Stimulated activated CD4-positive, alpha-beta T cell treated with anti-CD3 and anti-CD28 coated beads, Interleukin-15, amount 100 ng/mL, for 1 hour (primary cell): ENCODE measurements around the gene DPM3.

ENCODE experiments used
- DNase-seq, 2 donors: peaks; one replicate each; pipeline ENCODE4 v3.0.0-alpha.2; 2020; ENCODE audit warnings: low read depth in 1 of 2, low spot score in 1 of 2

DPM3 gene

DNA sequence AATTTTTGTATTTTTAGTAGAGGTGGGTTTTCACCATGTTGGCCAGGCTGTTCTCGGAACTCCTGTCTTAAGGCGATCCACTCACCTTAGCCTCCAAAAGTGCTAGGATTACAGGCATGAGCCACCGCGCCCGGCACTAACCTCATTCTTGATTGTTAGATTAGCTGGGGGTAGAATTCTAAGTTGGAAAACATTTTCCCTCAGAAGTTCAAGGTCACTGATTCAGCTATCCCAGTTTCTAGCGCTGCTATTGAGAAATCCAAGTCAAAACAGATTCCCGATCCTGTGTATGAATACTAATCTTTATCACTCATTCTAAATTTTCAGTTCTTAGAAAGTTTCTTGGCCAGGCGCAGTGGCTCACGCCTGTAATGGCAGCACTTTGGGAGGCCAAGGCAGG, 37.0 kb downstream of the DPM3 start:
- no peak for DNase-seq

DNA sequence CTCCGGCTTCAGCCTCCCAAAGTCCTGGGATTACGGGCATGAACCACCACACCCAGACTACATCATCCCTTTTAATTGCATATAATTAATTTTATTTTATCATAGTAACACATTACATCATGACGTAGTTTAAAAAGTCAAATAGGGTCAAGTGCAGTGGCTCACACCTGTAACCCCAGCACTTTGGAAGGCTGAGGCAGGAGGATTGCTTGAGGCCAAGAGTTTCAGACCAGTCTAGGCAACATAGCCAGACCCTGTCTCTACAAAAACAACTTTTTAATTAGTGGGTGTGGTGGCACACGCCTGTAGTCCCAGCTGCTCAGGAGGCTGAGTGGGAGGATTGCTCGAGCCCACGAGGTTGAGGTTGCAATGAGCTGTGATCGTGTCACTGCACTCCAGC, 41.0 kb downstream of the DPM3 start:
- no peak for DNase-seq

DNA sequence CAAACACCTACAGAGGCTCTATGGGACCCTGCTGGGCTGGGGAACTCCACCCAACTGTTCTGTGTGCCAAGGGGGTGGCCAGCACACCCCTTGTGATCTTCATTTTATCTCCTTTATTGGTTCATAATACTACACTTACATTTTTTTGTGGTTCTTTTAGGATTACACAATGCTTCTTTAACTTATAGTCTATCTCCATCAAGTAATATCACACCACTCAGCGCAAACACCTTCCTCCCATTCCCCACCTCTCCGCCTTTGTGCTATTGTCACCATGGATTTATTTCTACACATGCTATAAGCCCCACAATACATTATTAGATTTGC, 45.7 kb downstream of the DPM3 start:
- no peak for DNase-seq

DNA sequence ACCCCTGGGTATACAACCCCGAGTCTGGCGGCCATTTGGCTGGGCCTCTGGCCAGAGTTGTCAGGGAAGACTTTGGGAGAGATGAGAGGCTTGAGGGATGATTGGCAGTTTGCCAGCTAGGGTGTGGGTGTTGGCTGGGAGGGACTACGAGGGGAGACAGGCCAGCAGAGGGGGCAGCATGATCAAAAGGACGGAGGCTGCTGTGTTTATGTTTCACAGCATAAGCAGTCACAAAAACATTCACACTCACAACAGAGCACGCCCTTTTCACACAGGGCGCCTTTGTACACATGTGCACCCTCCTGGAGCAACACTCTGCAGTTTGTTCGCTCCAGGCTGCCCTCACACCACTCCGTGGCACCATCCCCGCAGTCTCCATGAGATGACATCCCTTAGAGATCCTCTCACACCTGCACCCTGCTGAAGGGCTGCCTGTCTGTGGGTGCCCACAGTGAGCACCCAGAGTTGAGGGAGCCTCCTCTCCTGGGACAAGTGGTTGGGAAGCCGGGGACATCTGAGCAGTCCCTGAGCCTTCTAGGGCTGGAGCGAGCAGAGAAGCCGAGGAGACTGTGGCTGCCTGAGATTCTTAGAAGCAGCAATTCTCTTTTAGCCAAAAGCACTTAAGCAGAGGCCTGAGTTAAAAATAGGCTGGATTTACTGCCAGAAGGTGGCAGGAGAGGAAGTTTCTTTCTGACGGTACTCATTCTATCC, 46.3 kb downstream of the DPM3 start:
- DNase-seq = no peak

DNA sequence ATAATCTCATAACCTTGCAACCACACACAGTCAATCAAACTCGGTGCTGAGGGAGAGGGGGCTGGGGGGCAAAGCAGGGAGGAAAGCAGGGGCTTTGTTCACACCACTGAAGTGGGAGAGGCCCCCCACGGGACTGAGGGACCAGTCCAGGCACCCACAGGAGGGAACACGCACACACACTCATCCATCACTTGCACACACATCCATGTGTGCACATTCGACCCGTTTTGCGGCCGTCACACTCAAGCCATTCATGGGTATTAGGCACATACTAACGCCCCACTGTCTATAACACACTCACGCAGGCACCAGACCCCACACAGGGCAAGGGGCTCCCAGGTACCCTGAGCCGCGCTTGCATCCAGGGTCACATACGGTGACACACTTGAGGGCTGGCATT, 47.7 kb downstream of the DPM3 start:
- no peak for DNase-seq

DNA sequence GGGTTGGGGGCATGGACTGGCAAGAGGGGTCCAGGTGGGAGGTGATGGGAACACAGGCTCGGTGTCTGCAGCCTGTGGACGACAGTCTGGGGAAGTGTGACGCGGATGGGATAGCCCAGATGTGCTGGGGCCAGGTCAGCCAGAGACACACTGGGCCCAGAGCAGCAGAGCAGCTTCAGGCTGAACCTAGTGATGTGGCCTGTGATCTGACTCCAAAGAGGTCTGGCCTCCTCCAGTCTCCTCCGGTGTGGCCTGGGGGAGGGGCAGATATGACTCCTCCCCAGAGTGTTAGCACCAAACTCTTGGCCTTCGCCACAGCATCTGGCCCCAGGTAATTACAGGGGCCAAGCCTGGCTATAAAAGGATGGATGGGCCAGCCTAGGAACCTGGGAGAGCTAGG, 48.2 kb downstream of the DPM3 start:
- no peak for DNase-seq

DNA sequence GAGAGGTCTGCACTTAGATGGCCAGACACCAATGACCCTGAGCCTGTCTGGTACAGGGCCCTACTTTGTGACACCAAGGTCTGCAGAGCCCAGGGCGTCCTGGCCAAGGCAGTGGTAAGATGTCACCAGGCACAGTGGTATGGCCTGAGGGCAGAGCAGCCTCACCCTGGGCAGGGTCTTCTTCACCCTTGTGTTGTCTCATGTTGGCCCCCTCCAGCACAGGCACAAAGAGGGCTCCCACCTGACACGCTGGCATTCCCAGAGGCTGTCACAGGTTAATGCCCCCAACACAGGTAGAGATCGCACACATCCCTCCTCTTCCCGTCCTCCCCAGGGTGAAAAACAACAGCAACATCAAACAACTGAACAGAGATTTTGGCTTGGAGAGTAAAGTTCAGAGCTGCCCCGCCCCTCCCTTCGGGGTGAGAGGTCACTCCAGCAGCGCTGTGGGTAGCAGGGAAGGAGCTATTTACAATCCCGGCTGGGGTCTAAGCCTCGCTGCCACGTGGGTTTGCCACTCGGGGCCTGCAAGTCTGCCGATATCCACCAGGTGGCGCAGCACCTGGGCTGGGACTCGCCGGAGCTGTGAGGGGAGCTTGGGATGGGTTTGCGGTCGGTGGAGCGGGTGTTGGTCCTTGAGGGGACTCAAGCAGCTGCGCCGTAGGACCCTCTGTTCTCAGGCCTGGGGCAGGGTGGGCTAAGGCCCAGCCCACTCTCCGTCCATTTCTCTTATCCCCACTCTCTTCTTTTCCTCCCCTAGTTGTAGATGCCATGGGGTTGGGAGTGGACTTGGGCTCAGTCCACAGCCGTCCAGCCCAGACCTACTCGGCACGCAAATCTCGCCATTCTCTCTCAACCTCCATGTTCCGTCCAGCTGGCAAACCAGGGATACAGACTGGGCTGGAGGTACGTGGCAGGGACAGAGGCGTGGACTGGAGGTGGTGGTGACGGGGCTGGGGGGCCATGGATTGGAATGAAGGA, 49.0 kb downstream of the DPM3 start:
- peak; percentile 63 to 75 for DNase-seq
